Upper lobe of right lung (tissue), 1 donor: ENCODE data around the gene TRAM2. TPM values are rescaled to one million over a fixed set of nuclear protein-coding genes. Genes with fewer than 3 reads are reported as not detected.

Source experiments
- ATAC-seq: fragments of 200-7000 bp; cut with Tn5 transposase; one replicate; pipeline ENCODE4 v1.9.1; 2020; ENCODE audit warnings: mild to moderate bottlenecking, moderate library complexity
- DNase-seq: peaks from one replicate; pipeline ENCODE4 v3.0.0-alpha.2; 2020
- H3K27ac ChIP-seq: fragments of 200-600 bp; one replicate; pipeline ENCODE4 v1.8.0; 2022
- H3K27me3 ChIP-seq: fragments of 200-600 bp; one replicate; pipeline ENCODE4 v1.8.0; 2022; ENCODE audit warnings: mild to moderate bottlenecking
- H3K36me3 ChIP-seq: fragments of 200-600 bp; one replicate; pipeline ENCODE4 v1.8.0; 2022
- H3K4me1 ChIP-seq: fragments of 200-600 bp; one replicate; pipeline ENCODE4 v1.8.0; 2022
- H3K4me3 ChIP-seq: fragments of 200-600 bp; one replicate; pipeline ENCODE4 v1.8.0; 2022; ENCODE audit warnings: mild to moderate bottlenecking
- H3K9me3 ChIP-seq: fragments of 200-600 bp; one replicate; pipeline ENCODE4 v1.8.0; 2022
- CTCF ChIP-seq: fragments of 200-600 bp; IDR thresholded peaks from one replicate; pipeline ENCODE4 v1.8.0; 2022; ENCODE audit warnings: antibody characterized with exemption
- intact Hi-C: fragments of 100-400 bp; cut with DNase I; formaldehyde crosslinking; loops from one replicate; pipeline ENCODE4 v1.11.0; 2022
- total RNA-seq: library from RNA; stranded (reverse); fragmentation: NEBNext Ultra II Directional; extraction: Animal tissue kit (Norgen Biotek cat#: 25700); gene quantifications from one replicate; pipeline ENCODE4 v1.2.1, GENCODE V29; 2021
- donor health status: DM: no; HTN: yes; CAD: no; lungs with severe emphysema.

Gene TRAM2
- total RNA-seq, 1 donor from 2014 or later: 24.2 TPM

DNA sequence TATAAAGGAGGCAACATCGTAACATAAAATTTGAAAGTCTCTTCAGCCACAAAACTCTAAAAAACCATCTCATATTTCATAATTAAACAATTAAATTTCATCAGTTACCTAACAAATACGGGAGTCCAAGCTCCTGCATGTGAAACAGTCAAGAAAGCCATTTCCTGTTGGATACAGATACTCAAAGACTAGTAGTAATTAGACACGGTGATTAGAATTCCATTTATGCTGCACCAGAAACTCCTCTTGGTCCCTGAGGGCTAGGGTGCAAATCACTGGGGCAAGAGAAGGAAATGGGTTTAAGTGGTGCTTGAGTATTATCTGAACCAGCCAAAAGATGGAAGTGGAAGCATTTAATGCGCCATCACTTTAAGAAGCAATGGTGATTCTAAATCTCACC, 27.4 kb downstream of the TRAM2 start:
- H3K27me3 ChIP-seq: no peaks in the 10 kb centered on the region
- DNase-seq: no peak
- no peaks in the 10 kb centered on the region for H3K9me3 ChIP-seq
- no peak overlapping the region for H3K4me3 ChIP-seq
- H3K36me3 ChIP-seq: no peaks in the 10 kb centered on the region
- TF ChIP-seq CTCF: no peak
- ATAC-seq: no peak
- H3K4me1 ChIP-seq: peaks cover 50% of the 10 kb centered on the region
- no peak overlapping the region for H3K27ac ChIP-seq
- intact Hi-C loops: no loop called here

GRCh38 chr6:52548999-52549398, 27.9 kb downstream of the TRAM2 start:
- ATAC-seq (no peak), DNase-seq (no peak)
- no peak overlapping the region for H3K4me3 ChIP-seq
- intact Hi-C loops: no loop called here
- H3K27ac ChIP-seq: no peak overlapping the region
- TF ChIP-seq CTCF: no peak
- H3K27me3 ChIP-seq: no peaks in the 10 kb centered on the region
- no peaks in the 10 kb centered on the region for H3K36me3 ChIP-seq
- no peaks in the 10 kb centered on the region for H3K9me3 ChIP-seq
- peaks cover 54% of the 10 kb centered on the region for H3K4me1 ChIP-seq

- no peak for TF ChIP-seq CTCF
- Histone ChIP-seq H3K27ac (no peak overlapping the region), H3K4me1 (peaks cover 58% of the 10 kb centered on the region), H3K4me3 (no peak overlapping the region), H3K9me3 (no peaks in the 10 kb centered on the region), H3K36me3 (no peaks in the 10 kb centered on the region), H3K27me3 (no peaks in the 10 kb centered on the region)
- DNase-seq: no peak
- intact Hi-C loops: no loop called here
- ATAC-seq: no peak
Observed at GRCh38 chr6:52548353-52548713, 28.5 kb downstream of the TRAM2 start.

- H3K36me3 ChIP-seq: no peaks in the 10 kb centered on the region
- H3K27ac ChIP-seq: no peak overlapping the region
- H3K4me3 ChIP-seq: no peak overlapping the region
- H3K27me3 ChIP-seq: no peaks in the 10 kb centered on the region
- no peak for ATAC-seq
- no peak for DNase-seq
- TF ChIP-seq CTCF: no peak
- no peaks in the 10 kb centered on the region for H3K9me3 ChIP-seq
- intact Hi-C loops: no loop called here
- peaks cover 58% of the 10 kb centered on the region for H3K4me1 ChIP-seq
Observed at GRCh38 chr6:52547647-52548352, 29.1 kb downstream of the TRAM2 start.

GRCh38 chr6:52546678-52547077, 30.2 kb downstream of the TRAM2 start:
- Histone ChIP-seq H3K27ac (no peak overlapping the region), H3K9me3 (no peaks in the 10 kb centered on the region), H3K4me1 (peaks cover 49% of the 10 kb centered on the region), H3K4me3 (no peak overlapping the region), H3K27me3 (no peaks in the 10 kb centered on the region), H3K36me3 (no peaks in the 10 kb centered on the region)
- ATAC-seq: no peak
- TF ChIP-seq CTCF: no peak
- DNase-seq: no peak
- intact Hi-C loops: no loop called here

DNA sequence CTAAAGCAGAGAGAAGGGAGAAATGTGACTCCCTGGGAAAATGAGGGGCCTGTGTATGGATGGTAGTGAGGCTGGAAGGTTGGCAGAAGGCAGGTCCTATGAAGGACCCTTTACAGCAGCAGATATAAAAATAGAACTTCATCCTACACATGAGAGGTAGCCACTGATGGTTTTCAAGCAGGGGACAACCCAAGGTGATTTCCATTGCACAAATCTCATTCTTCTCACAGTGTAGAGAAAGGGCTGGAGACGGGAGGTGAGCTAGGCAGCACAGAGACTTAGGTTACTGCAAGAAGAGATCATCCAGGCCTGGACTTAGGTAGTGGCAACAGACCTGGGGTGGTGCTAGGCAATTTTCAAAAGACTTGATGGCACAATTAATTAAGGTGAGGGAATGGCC, 30.7 kb downstream of the TRAM2 start:
- intact Hi-C loops: no loop called here
- Histone ChIP-seq H3K36me3 (no peaks in the 10 kb centered on the region), H3K27me3 (no peaks in the 10 kb centered on the region), H3K4me3 (no peak overlapping the region), H3K4me1 (peaks cover 44% of the 10 kb centered on the region), H3K9me3 (no peaks in the 10 kb centered on the region), H3K27ac (no peak overlapping the region)
- DNase-seq (no peak), ATAC-seq (no peak)
- no peak for TF ChIP-seq CTCF
